ENCODE data around the gene TSFM. TPM values are rescaled to one million over a fixed set of nuclear protein-coding genes. Genes with fewer than 3 reads are reported as not detected.

The TSFM gene
- total RNA-seq, 1 experiment from 2014 or later, result 53.2 TPM

GRCh38 chr12:57835366-57836288 lies 53.0 kb downstream of the TSFM start:
- Histone ChIP-seq H3K4me3 (replicated peaks in 1 of 2; ENCODE audit: low read depth in 1 of 2, low read length in 2 of 2) (no peak overlapping the region), H3K27ac (ENCODE audit: low read depth, low read length) (no peak overlapping the region), H3K36me3 (ENCODE audit: control insufficient read depth in 1 of 2, insufficient read depth in 2 of 2, low read length in 2 of 2) (no peaks in the 10 kb centered on the region), H2AFZ (ENCODE audit: low read depth, low read length, poor library complexity, severe bottlenecking) (no peak overlapping the region), H3K9me3 (ENCODE audit: control insufficient read depth in 1 of 2, insufficient read depth in 1 of 2, low read depth in 1 of 2, low read length in 2 of 2) (no peaks in the 10 kb centered on the region), H3K9ac (ENCODE audit: low read length) (no peak overlapping the region), H3K27me3 (ENCODE audit: insufficient read depth, low read length) (no peaks in the 10 kb centered on the region), H3K4me1 (ENCODE audit: control insufficient read depth in 1 of 2, insufficient read depth in 2 of 2, low read length in 2 of 2) (peaks cover 6 to 30% of the 10 kb centered on the region in 2 experiments; a peak in 3 of 4 replicates), H3K79me2 (ENCODE audit: insufficient read depth, low read length) (peaks cover 80% of the 10 kb centered on the region), H3K4me2 (ENCODE audit: low read length) (no peak overlapping the region), H4K20me1 (ENCODE audit: insufficient read depth) (no peaks in the 10 kb centered on the region), H3K9me2 (ENCODE audit: insufficient read depth) (no peaks in the 10 kb centered on the region)
- ChIA-PET CTCF (interaction anchor here (0.8 kb wide), 1 partner anchor 9 kb away, joined by 4 read pairs; no protein-coding TSS in a partner anchor), POLR2A (interaction anchor here (2.6 kb wide), 1 partner anchor 11 kb away, joined by 7 read pairs; the partner anchor contains the start of gene CTDSP2), RAD21 (ENCODE audit: low non-redundant PET in 1 of 2, low total read pairs in 2 of 2, uncharacterized antibody in 2 of 2, unreplicated experiment in 2 of 2) (no interaction called here)
- no peak for ATAC-seq
- intact Hi-C loops (cut with micrococcal nuclease), result no loop called here
- DNase-seq (ENCODE audit: low read depth, low spot score), result no peak
- no TSS peak for BruUV-seq (replicated peaks)
- TF ChIP-seq FOSL1 (IDR thresholded peaks at IDR 0.05; ENCODE audit: low read depth) (no peak), CEBPB (IDR thresholded peaks at IDR 0.05; ENCODE audit: low read depth) (no peak), SP1 (IDR thresholded peaks at IDR 0.05; ENCODE audit: low read depth) (no peak), MAX (IDR thresholded peaks at IDR 0.05) (no peak), ZBTB33 (IDR thresholded peaks at IDR 0.05; ENCODE audit: extremely low read depth, insufficient replicate concordance, low read length) (no peak), ELF1 (IDR thresholded peaks at IDR 0.05; ENCODE audit: borderline replicate concordance, low read depth) (no peak), EZH2 (IDR thresholded peaks at IDR 0.05) (no peak), EGR1 (IDR thresholded peaks at IDR 0.05; ENCODE audit: low read depth) (no peak), ATF3 (IDR thresholded peaks at IDR 0.05) (no peak), POLR2A (IDR thresholded peaks at IDR 0.05; ENCODE audit: borderline replicate concordance, extremely low read depth, insufficient read depth, insufficient read length) (no peak), REST (IDR thresholded peaks at IDR 0.05; ENCODE audit: low read depth) (no peak), TCF7L2 (IDR thresholded peaks at IDR 0.05; ENCODE audit: borderline replicate concordance, extremely low read depth, insufficient read depth, insufficient read length) (no peak), POLR2AphosphoS5 (IDR thresholded peaks at IDR 0.05; ENCODE audit: low read depth, low read length) (no peak), ZNF274 (IDR thresholded peaks at IDR 0.05; ENCODE audit: low read depth, low read length) (no peak), RAD21 (IDR thresholded peaks at IDR 0.05; ENCODE audit: low read depth) (no peak), SIN3A (IDR thresholded peaks at IDR 0.05; ENCODE audit: low read depth) (no peak), JUND (IDR thresholded peaks at IDR 0.05) (no peak), SRF (IDR thresholded peaks at IDR 0.05; ENCODE audit: low read depth) (no peak)
